B cell (primary cell): ENCODE measurements around the gene KIAA0586. TPM values are rescaled to one million over a fixed set of nuclear protein-coding genes. Genes with fewer than 3 reads are reported as not detected.

ENCODE experiments used
- ATAC-seq: fragments of 200-7000 bp; cut with Tn5 transposase; one replicate; pipeline ENCODE4 v1.10.0; 2021; ENCODE audit warnings: low read depth, mild to moderate bottlenecking, moderate number of reproducible peaks, moderate library complexity
- CTCF ChIA-PET: fragments of 350-600 bp; sonication (Branson Sonifier 250); formaldehyde crosslinking; loops from one replicate; lab custom pipeline; 2021; ENCODE audit warnings: antibody characterized with exemption, inconsistent platforms; lab: Charles Lee
- POLR2A ChIA-PET: fragments of 350-600 bp; sonication (Branson Sonifier 250); formaldehyde crosslinking; loops from one replicate; lab custom pipeline; 2021; ENCODE audit warnings: antibody characterized with exemption; lab: Charles Lee
- DNase-seq: peaks from one replicate; pipeline ENCODE4 v3.0.0; 2013
- H2AFZ ChIP-seq: 2 replicates; pipeline ENCODE4 v1.6.1; 2012; ENCODE audit warnings: mild to moderate bottlenecking, low read depth, low read length; ENCODE audit not compliant: insufficient read depth, poor library complexity, severe bottlenecking
- H3K27ac ChIP-seq, 2 donors: 1 replicate in 1 of 2; 2 replicates in 1 of 2; pipeline ENCODE4 v1.5.1; 2012 to 2013; ENCODE audit warnings: low read length in 2 of 2, mild to moderate bottlenecking in 2 of 2, moderate library complexity in 1 of 2
- H3K27me3 ChIP-seq, 4 experiments: fragments of 200-600 bp in 1 of 4; sonication (generic) in 1 of 4; replicated peaks in 1 of 4; 1 replicate in 2 of 4; 2 replicates in 2 of 4; pipeline versions ENCODE4 v1.6.1 to v1.7.0; 2013 to 2016; ENCODE audit warnings: low read length in 3 of 4, mild to moderate bottlenecking in 2 of 4, mixed read lengths in 1 of 4, moderate library complexity in 1 of 4; ENCODE audit not compliant: insufficient read depth in 4 of 4, control insufficient read depth in 3 of 4; ENCODE audit errors: control extremely low read depth in 1 of 4
- H3K36me3 ChIP-seq, 2 experiments: replicated peaks in 1 of 2; 1 replicate in 1 of 2; 2 replicates in 1 of 2; pipeline versions ENCODE4 v1.6.1 to v1.7.1; 2013; ENCODE audit warnings: low read length in 1 of 2; ENCODE audit not compliant: insufficient read depth in 2 of 2, control insufficient read depth in 1 of 2; ENCODE audit errors: control extremely low read depth in 1 of 2, extremely low read depth in 1 of 2
- H3K4me1 ChIP-seq, 2 donors: fragments of 200-600 bp in 1 of 2; sonication (generic) in 1 of 2; 1 replicate in 1 of 2; 2 replicates in 1 of 2; pipeline versions ENCODE4 v1.5.1 to v1.6.1; 2013 to 2017; ENCODE audit warnings: low read length in 2 of 2; ENCODE audit not compliant: control insufficient read depth in 2 of 2, insufficient read depth in 2 of 2
- H3K4me2 ChIP-seq: replicated peaks from 2 replicates; pipeline ENCODE3; 2012; ENCODE audit warnings: mild to moderate bottlenecking, low read depth, low read length; ENCODE audit not compliant: poor library complexity, severe bottlenecking
- H3K4me3 ChIP-seq, 5 experiments: fragments of 200-600 bp in 1 of 5; sonication (generic) in 1 of 5; 1 replicate in 3 of 5; 2 replicates in 2 of 5; pipeline versions ENCODE4 v1.5.1 to v1.7.0; 2011 to 2016; ENCODE audit warnings: low read length in 4 of 5, mild to moderate bottlenecking in 4 of 5, low read depth in 2 of 5, control low read depth in 1 of 5, moderate library complexity in 1 of 5; ENCODE audit not compliant: insufficient read depth in 1 of 5; ENCODE audit errors: control extremely low read depth in 1 of 5, extremely low read depth in 1 of 5
- H3K79me2 ChIP-seq: fragments of 200-600 bp; sonication (generic); one replicate; pipeline ENCODE4 v1.6.0; 2016; ENCODE audit warnings: low read length; ENCODE audit not compliant: control insufficient read depth, insufficient read depth
- H3K9ac ChIP-seq: fragments of 200-600 bp; sonication (generic); 2 replicates; pipeline ENCODE4 v1.6.1; 2017; ENCODE audit warnings: mild to moderate bottlenecking, low read length, moderate library complexity
- H3K9me3 ChIP-seq, 3 donors: one replicate each; pipeline versions ENCODE4 v1.6.1 to v1.7.1; 2013; ENCODE audit warnings: low read length in 2 of 3; ENCODE audit not compliant: control insufficient read depth in 2 of 3, insufficient read depth in 1 of 3; ENCODE audit errors: control extremely low read depth in 1 of 3
- H4K20me1 ChIP-seq: 2 replicates; pipeline ENCODE4 v1.6.0; 2012; ENCODE audit warnings: mild to moderate bottlenecking, low read length; ENCODE audit not compliant: insufficient read depth, control insufficient read depth, poor library complexity, severe bottlenecking
- H3K27ac Mint-ChIP-seq: one replicate; pipeline ENCODE4 v1.8.0; 2021; ENCODE audit warnings: mixed read lengths
- H3K27me3 Mint-ChIP-seq: one replicate; pipeline ENCODE4 v1.8.0; 2021; ENCODE audit warnings: mixed read lengths
- H3K4me1 Mint-ChIP-seq: one replicate; pipeline ENCODE4 v1.8.0; 2021; ENCODE audit warnings: mixed read lengths
- H3K4me3 Mint-ChIP-seq: one replicate; pipeline ENCODE4 v1.8.0; 2021; ENCODE audit warnings: mixed read lengths
- H3K9me3 Mint-ChIP-seq: one replicate; pipeline ENCODE4 v1.8.0; 2022; ENCODE audit warnings: mixed read lengths; ENCODE audit not compliant: insufficient read depth
- EZH2 ChIP-seq: IDR thresholded peaks from 2 replicates; pipeline ENCODE4 v1.6.1; 2012; ENCODE audit warnings: borderline replicate concordance, low read depth, mild to moderate bottlenecking, moderate library complexity, low read length; ENCODE audit not compliant: insufficient read depth, poor library complexity, severe bottlenecking
- WGBS: methylation state at CpG from one replicate; pipeline ENCODE4 v1.1.5; 2013; ENCODE audit warnings: missing lambda C conversion rate; ENCODE audit not compliant: insufficient coverage; 5-methylcytosine and 5-hydroxymethylcytosine counted together
- intact Hi-C: fragments of 100-400 bp; cut with micrococcal nuclease; formaldehyde crosslinking; loops from one replicate; pipeline ENCODE4 v1.10.0; 2022
- polyA plus RNA-seq: library from polyadenylated mRNA; depleted of rRNA; stranded (reverse); fragments of >200 nt; gene quantifications from 2 replicates; pipeline ENCODE4 v1.2.3, GENCODE V29; 2012
- total RNA-seq, 2 donors: library from RNA; stranded (reverse); fragments of 120-200 nt in 1 of 2; gene quantifications; 1 replicate in 1 of 2; 2 replicates in 1 of 2; pipeline versions ENCODE4 v1.2.3 to v1.2.4, GENCODE V29; 2013 to 2022
- TF ChIP-seq, protein P1 (sequence below): fragments of 200-600 bp; IDR thresholded peaks from one replicate; pipeline ENCODE4 v1.8.0; 2022; ENCODE audit warnings: antibody characterized with exemption, mild to moderate bottlenecking

The KIAA0586 gene
- total and polyA plus RNA-seq, 2 donors (not counting 1 experiment from before 2014, with no cell fraction given) = 12.2 to 27.5 TPM

DNA sequence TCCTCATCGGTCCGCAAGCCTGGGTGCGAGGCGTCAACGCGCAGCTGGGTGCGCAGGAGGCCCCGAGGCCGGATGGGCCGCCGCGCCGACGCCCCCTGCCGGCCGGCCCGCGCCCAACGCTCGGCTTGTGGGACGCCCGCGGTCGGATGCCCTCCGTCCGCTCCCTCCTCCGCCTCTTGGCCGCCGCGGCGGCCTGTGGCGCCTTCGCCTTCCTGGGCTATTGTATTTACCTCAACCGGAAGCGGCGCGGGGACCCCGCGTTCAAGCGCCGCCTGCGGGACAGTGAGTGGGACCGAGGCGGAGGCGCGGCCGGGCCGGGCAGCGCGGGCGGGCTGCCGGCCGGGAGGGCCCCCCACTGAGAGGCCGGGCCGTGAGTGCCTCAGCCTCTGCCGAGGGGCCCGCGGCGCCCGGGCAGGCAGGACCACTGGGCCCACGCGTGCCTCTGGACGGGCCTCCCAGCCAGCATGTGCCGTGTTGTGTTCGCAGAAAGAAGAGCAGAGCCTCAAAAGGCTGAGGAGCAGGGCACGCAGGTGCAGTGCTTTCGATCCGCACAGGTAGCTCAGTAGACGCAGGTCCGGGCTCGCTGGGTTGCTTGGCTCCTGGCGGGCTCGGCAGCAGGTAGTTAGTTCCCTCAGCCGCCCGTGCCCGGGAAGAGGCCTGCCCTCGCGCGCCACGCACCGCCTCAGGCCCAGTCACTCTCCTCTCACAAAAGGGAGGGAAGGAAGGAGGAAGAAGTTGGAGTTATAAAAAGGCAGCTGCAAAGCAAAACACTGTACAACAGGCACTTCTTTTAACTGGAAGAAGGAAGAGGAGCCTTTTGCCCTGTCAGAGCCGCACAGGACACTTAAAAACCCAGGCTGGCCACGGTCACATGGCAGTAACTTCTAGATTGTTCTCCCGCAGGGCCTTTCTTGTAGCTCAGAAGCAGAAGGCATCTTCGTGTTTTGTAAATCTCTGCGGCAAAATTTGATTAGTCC, 31.4 kb upstream of the KIAA0586 start, which contains the start of gene TOMM20L:
Gene TOMM20L, plus strand, starts transcription at position 119 of the 977 bp plus-strand sequence. Its CDS starts 28 bp downstream, at position 147.
- TF ChIP-seq EZH2 = no peak
- TF ChIP-seq, protein P1, sequence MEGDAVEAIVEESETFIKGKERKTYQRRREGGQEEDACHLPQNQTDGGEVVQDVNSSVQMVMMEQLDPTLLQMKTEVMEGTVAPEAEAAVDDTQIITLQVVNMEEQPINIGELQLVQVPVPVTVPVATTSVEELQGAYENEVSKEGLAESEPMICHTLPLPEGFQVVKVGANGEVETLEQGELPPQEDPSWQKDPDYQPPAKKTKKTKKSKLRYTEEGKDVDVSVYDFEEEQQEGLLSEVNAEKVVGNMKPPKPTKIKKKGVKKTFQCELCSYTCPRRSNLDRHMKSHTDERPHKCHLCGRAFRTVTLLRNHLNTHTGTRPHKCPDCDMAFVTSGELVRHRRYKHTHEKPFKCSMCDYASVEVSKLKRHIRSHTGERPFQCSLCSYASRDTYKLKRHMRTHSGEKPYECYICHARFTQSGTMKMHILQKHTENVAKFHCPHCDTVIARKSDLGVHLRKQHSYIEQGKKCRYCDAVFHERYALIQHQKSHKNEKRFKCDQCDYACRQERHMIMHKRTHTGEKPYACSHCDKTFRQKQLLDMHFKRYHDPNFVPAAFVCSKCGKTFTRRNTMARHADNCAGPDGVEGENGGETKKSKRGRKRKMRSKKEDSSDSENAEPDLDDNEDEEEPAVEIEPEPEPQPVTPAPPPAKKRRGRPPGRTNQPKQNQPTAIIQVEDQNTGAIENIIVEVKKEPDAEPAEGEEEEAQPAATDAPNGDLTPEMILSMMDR = peak; percentile 93
- H3K4me1 Mint-ChIP-seq = peaks cover 13% of the 10 kb centered on the region
- CTCF ChIA-PET = interaction anchor here (0.8 to 3.6 kb wide), 10 partner anchors 10 to 287 kb away, joined by 3 to 15 read pairs (median 4); partner anchors contain the start of genes ARID4A, KIAA0586 and TIMM9

More for the DNA sequence above, 31.4 kb upstream of the KIAA0586 start, which contains the start of gene TOMM20L:
- peak within 1 kb of the TSS; percentile 87 for H3K4me3 Mint-ChIP-seq
- Histone ChIP-seq H3K4me3 (peak within 1 kb of the TSS; percentile 36 to 77 (median 66)), H2AFZ (peak within 1 kb of the TSS; percentile 95), H3K4me2 (peak within 1 kb of the TSS; percentile 80), H3K9me3 (peaks cover 0 to 1% (median 0%) of the 10 kb centered on the region in 3 donors), H3K79me2 (no peaks in the 10 kb centered on the region), H3K4me1 (peaks cover 9 to 14% of the 10 kb centered on the region in 2 donors), H3K27ac (peak within 1 kb of the TSS; percentile 55 to 76), H3K36me3 (no peaks in the 10 kb centered on the region), H4K20me1 (no peaks in the 10 kb centered on the region), H3K27me3 (no peaks in the 10 kb centered on the region), H3K9ac (peak within 1 kb of the TSS; percentile 78)
- intact Hi-C loops = loop anchor here (1.0 to 5.0 kb wide), 4 partner anchors 31 to 1004 kb away; partner anchors contain the start of genes ARID4A, KIAA0586, NAA30 and TIMM9
- H3K27me3 Mint-ChIP-seq = no peaks in the 10 kb centered on the region
- H3K9me3 Mint-ChIP-seq = no peaks in the 10 kb centered on the region
- 7% methylated on average over 76 of the region's 86 CpGs for WGBS
- ATAC-seq (peak; percentile 90), DNase-seq (peak; percentile 89)
- H3K27ac Mint-ChIP-seq = peak within 1 kb of the TSS; percentile 87
- POLR2A ChIA-PET = interaction anchor here (0.9 to 1.5 kb wide), 3 partner anchors 23 to 98 kb away, joined by 3 to 4 read pairs (median 4); partner anchors contain the start of gene ARID4A
